Peyer's patch (tissue), 4 donors: ENCODE measurements around the gene TMOD3. TPM values are rescaled to one million over a fixed set of nuclear protein-coding genes. Genes with fewer than 3 reads are reported as not detected.

Source experiments
- DNase-seq, 3 donors: peaks; one replicate each; pipeline ENCODE4 v3.0.0-alpha.2; 2017 to 2019
- H3K27ac ChIP-seq, 4 donors: fragments of 200-600 bp; sonication (generic); one replicate each; pipeline ENCODE4 v1.5.1; 2016 to 2019
- H3K27me3 ChIP-seq, 2 donors: fragments of 200-600 bp; sonication (generic); one replicate each; pipeline ENCODE4 v1.5.1; 2019
- H3K36me3 ChIP-seq, 3 donors: fragments of 200-600 bp; sonication (generic); one replicate each; pipeline ENCODE4 v1.5.1; 2016 to 2019
- H3K4me1 ChIP-seq, 4 donors: fragments of 200-600 bp; sonication (generic); one replicate each; pipeline ENCODE4 v1.5.1; 2016 to 2019
- H3K4me3 ChIP-seq, 4 donors: fragments of 200-600 bp; sonication (generic); 1 replicate in 3 of 4; 2 replicates in 1 of 4; pipeline ENCODE4 v1.5.1; 2016 to 2019; ENCODE audit warnings: mild to moderate bottlenecking in 1 of 4
- H3K9me3 ChIP-seq, 4 donors: fragments of 200-600 bp; sonication (generic); one replicate each; pipeline ENCODE4 v1.5.1; 2016 to 2019; ENCODE audit warnings: mild to moderate bottlenecking in 1 of 4
- POLR2A ChIP-seq, 2 donors: fragments of 450-650 bp; IDR thresholded peaks; one replicate each; pipeline ENCODE4 v1.5.1; 2017; ENCODE audit warnings: antibody characterized with exemption in 2 of 2, mild to moderate bottlenecking in 2 of 2, moderate library complexity in 2 of 2
- total RNA-seq, 4 donors: library from RNA; depleted of rRNA; stranded (reverse); fragments of >200 nt; gene quantifications; one replicate each; pipeline ENCODE4 v1.1.0, GENCODE V29; 2016
- TF ChIP-seq, protein P1 (sequence below), 6 experiments: fragments of 450-650 bp in 4 of 6; fragments of 200-600 bp in 2 of 6; sonication (generic) in 1 of 6; IDR thresholded peaks; one replicate each; pipeline ENCODE4 v1.5.1; 2017 to 2019; ENCODE audit warnings: antibody characterized with exemption in 6 of 6, mild to moderate bottlenecking in 3 of 6, moderate library complexity in 1 of 6

TMOD3 gene
- total RNA-seq, 4 donors from 2014 or later, result 39.3 to 51.8 (median 42.0) TPM

DNA sequence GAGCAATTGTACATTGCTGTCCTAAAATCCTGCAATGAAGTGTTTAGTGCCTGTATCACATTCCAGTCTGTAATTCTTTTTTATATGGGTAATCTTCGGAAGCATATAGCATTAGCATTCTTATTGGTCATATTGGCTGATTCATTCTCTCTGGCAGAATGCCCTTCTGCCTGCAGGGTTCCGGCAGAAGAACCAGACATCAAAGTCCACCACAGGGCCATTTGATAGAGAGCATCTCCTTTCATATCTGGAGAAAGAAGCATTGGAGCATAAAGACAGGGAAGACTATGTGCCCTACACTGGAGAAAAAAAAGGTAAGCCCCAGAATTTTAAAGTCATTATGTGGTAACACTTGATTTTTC lies 39.6 kb downstream of the TMOD3 start:
- Histone ChIP-seq H3K4me1 (peaks cover 0 to 8% (median 0%) of the 10 kb centered on the region in 4 donors), H3K27me3 (no peaks in the 10 kb centered on the region), H3K9me3 (no peaks in the 10 kb centered on the region), H3K27ac (no peak overlapping the region), H3K4me3 (no peak overlapping the region), H3K36me3 (peaks cover 0 to 48% (median 0%) of the 10 kb centered on the region in 3 donors)
- TF ChIP-seq, protein P1, sequence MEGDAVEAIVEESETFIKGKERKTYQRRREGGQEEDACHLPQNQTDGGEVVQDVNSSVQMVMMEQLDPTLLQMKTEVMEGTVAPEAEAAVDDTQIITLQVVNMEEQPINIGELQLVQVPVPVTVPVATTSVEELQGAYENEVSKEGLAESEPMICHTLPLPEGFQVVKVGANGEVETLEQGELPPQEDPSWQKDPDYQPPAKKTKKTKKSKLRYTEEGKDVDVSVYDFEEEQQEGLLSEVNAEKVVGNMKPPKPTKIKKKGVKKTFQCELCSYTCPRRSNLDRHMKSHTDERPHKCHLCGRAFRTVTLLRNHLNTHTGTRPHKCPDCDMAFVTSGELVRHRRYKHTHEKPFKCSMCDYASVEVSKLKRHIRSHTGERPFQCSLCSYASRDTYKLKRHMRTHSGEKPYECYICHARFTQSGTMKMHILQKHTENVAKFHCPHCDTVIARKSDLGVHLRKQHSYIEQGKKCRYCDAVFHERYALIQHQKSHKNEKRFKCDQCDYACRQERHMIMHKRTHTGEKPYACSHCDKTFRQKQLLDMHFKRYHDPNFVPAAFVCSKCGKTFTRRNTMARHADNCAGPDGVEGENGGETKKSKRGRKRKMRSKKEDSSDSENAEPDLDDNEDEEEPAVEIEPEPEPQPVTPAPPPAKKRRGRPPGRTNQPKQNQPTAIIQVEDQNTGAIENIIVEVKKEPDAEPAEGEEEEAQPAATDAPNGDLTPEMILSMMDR (IDR thresholded peaks at IDR 0.05), result peak in 1 of 6 experiments; percentile 13
- TF ChIP-seq POLR2A (IDR thresholded peaks at IDR 0.05), result no peak
- DNase-seq, result peak in 2 of 3 donors; percentile 52 to 78

DNA sequence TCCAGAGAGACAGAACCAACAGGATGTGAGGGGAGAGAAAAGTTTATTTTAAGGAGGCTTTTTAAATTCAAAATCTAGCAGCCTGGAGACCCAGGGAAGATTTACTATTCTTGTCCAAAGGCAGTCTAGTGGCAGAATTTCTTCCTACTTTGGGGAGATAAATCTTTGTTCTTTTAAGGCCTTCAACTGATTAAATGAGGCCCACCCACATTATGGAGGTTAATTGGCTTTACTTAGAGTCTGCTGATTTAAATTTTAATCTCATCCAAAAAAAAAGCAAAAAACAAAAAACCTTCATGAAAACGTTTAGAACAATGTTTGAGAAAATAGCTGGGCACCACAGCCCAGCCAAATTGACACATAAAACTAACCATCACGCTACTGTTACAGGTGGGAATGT lies 41.3 kb downstream of the TMOD3 start:
- peaks cover 0 to 31% (median 0%) of the 10 kb centered on the region in 3 donors for H3K36me3 ChIP-seq
- no peaks in the 10 kb centered on the region for H3K9me3 ChIP-seq
- no peak overlapping the region for H3K27ac ChIP-seq
- H3K4me3 ChIP-seq, result no peak overlapping the region
- H3K4me1 ChIP-seq, result peaks cover 0 to 20% (median 0%) of the 10 kb centered on the region in 4 donors
- TF ChIP-seq, protein P1 (IDR thresholded peaks at IDR 0.05), result no peak
- TF ChIP-seq POLR2A (IDR thresholded peaks at IDR 0.05), result no peak
- no peak for DNase-seq
- no peaks in the 10 kb centered on the region for H3K27me3 ChIP-seq

DNA sequence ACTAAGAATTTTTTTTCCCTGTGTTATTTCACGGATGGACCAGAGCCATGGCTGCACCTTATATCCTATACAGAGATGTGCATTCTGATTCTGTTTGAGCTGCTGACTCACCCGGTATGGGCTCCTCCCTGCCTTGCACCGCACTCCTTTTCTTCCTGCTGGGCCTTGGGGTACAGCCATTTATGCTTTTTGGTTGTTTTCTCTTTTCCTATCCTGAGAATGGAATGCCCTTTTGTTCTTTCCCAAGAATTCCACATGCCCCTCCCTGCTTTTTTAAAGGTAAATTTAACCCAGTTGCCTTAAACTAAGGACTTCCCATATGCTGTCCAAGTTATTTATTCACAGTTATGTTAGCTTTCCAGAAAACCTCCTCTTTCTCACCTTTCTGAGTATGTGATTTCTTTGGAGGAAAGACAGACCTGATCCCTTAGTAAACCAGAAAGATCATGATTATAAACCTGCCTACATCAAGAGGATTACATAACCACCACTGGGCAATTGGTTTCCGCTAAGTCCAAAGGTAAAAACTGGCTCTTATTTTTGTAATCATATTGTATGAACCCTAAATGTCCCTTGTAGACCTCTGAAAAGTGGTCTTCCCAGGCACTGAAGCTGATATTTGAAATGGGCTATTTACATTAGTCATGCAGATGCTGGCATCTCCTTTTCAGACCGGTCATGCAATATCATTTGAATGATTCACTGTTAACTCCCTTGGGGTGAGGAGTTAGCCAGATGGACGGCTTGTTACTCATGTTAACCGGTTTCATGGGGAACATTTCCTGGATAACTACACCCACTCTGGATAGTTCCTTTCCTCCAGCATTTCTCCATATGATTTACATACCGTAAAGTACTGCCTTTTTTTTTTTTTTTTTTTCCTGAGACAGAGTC lies 45.5 kb downstream of the TMOD3 start:
- DNase-seq, result peak in 1 of 3 donors; percentile 61
- TF ChIP-seq POLR2A (IDR thresholded peaks at IDR 0.05), result no peak
- TF ChIP-seq, protein P1 (IDR thresholded peaks at IDR 0.05), result no peak
- H3K4me3 ChIP-seq, result no peak overlapping the region
- H3K4me1 ChIP-seq, result peaks cover 0 to 30% (median 0%) of the 10 kb centered on the region in 4 donors
- H3K27me3 ChIP-seq, result no peaks in the 10 kb centered on the region
- peak overlapping the region in 3 of 4 donors; percentile 16 to 52 (median 50) for H3K27ac ChIP-seq
- H3K36me3 ChIP-seq, result peaks cover 0 to 22% (median 0%) of the 10 kb centered on the region in 3 donors
- H3K9me3 ChIP-seq, result no peaks in the 10 kb centered on the region

DNA sequence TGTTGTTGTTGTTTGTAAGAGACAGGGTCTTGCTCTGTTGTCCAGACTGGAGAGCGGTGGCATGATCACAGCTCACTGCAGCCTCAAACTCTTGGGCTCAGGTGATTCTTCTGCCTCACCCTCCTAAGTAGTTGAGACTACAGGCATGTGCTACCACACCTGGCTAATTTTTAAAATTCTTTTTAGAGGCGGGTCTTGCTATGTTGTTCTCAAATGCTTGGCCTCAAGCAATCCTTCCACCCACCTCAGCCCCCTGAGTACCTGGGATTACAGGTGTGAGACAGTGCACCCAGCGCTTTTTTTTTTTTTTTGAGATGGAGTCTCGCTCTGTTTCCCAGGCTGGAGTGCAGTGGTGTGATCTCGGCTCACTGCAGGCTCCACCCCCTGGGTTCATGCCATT lies 46.7 kb downstream of the TMOD3 start:
- H3K9me3 ChIP-seq, result no peaks in the 10 kb centered on the region
- H3K4me1 ChIP-seq, result peaks cover 0 to 30% (median 0%) of the 10 kb centered on the region in 4 donors
- no peak for DNase-seq
- no peaks in the 10 kb centered on the region for H3K27me3 ChIP-seq
- no peak overlapping the region for H3K27ac ChIP-seq
- TF ChIP-seq, protein P1 (IDR thresholded peaks at IDR 0.05), result no peak
- TF ChIP-seq POLR2A (IDR thresholded peaks at IDR 0.05), result no peak
- H3K4me3 ChIP-seq, result no peak overlapping the region
- peaks cover 0 to 10% (median 0%) of the 10 kb centered on the region in 3 donors for H3K36me3 ChIP-seq

DNA sequence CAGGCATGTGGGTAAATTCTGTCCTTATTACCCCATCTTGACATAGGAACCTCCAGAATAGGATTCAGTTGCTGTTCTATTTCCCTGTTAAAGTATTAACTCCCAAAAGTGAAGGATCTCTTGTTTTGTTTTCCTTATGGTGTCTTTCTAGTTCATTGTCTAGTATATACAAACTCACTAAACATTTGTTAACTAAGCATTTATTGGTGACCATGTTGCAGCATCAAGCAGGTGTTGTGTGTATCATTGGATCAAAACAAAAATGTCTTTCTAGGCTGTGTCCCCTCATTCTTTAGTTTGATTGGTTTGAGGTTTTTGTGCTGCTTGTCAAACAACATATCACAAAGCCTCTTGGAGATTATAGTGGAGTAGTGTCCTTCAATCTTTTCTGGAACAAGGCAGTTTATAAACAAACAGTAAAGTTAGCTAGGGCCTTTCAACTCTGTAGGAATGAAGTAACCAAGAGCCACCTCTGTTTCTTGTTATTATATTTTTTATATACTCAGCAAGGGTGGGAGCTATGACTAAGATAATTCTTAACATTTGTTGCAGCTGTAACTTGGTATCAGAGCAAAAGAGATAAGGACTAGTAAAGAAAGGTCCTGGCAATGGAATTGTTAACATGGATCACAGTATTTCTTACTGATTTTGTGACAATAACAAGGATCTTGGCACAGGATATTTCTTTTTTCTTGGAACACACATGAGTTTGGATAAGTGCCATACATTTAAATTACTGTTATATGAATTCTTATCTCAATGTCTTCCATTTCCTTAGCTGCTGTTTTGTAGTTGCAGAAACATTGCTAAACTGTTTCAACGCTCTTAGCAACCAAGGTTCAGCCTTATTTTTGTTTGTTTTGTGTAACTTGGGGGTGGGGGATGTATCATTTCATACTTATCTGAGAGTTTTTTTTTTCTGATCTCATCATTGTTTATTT lies 49.3 kb downstream of the TMOD3 start:
- Histone ChIP-seq H3K4me1 (peaks cover 0 to 30% (median 0%) of the 10 kb centered on the region in 4 donors), H3K9me3 (no peaks in the 10 kb centered on the region), H3K36me3 (peaks cover 0 to 4% (median 0%) of the 10 kb centered on the region in 3 donors), H3K27me3 (no peaks in the 10 kb centered on the region), H3K4me3 (no peak overlapping the region), H3K27ac (peak overlapping the region in 3 of 4 donors; percentile 19 to 55 (median 20))
- no peak for TF ChIP-seq POLR2A (IDR thresholded peaks at IDR 0.05)
- TF ChIP-seq, protein P1 (IDR thresholded peaks at IDR 0.05), result no peak
- no peak for DNase-seq
